GM18951 (cell line): ENCODE data around the gene GRAMD2B.
"Not testable (repeated sequence)": the region's sequence is repeated elsewhere in the genome, so short reads cannot be mapped to it uniquely, and the experiment has no call there.

Experiments used
- POLR2A ChIP-seq: IDR thresholded peaks from 4 replicates; pipeline ENCODE4 v1.6.1; 2011; ENCODE audit warnings: mild to moderate bottlenecking; ENCODE audit not compliant: insufficient read length, insufficient read depth; ENCODE audit errors: extremely low read depth
- in situ Hi-C: fragments of 300-500 bp; cut with MboI; formaldehyde crosslinking; loops from one replicate; pipeline ENCODE4 v1.12.0; 2022; ENCODE audit warnings: low sequenced_read_pairs, mixed read lengths, inconsistent platforms; ENCODE audit not compliant: unreplicated experiment

The GRAMD2B gene

GRCh38 chr5:126419102-126419501, 4.1 kb upstream of the GRAMD2B start:
- in situ Hi-C loops, result no loop called here
- no peak for TF ChIP-seq POLR2A

GRCh38 chr5:126428421-126428820, 5.2 kb downstream of the GRAMD2B start:
- in situ Hi-C loops, result no loop called here
- TF ChIP-seq POLR2A, result no peak

- in situ Hi-C loops, result no loop called here
- TF ChIP-seq POLR2A, result no peak
These were observed 7.4 kb downstream of the GRAMD2B start for GRCh38 chr5:126430631-126431030.

- TF ChIP-seq POLR2A, result no peak
- in situ Hi-C loops, result no loop called here
These were observed 10.5 kb downstream of the GRAMD2B start for GRCh38 chr5:126433701-126434100.

- no peak for TF ChIP-seq POLR2A
- in situ Hi-C loops, result no loop called here
These were observed 12.1 kb downstream of the GRAMD2B start for GRCh38 chr5:126435261-126435660.

GRCh38 chr5:126435714-126436113, 12.5 kb downstream of the GRAMD2B start:
- TF ChIP-seq POLR2A, result no peak
- in situ Hi-C loops, result no loop called here

- TF ChIP-seq POLR2A, result no peak
- in situ Hi-C loops, result no loop called here
These were observed 14.5 kb downstream of the GRAMD2B start for GRCh38 chr5:126437721-126438120.

GRCh38 chr5:126438267-126438666, 15.1 kb downstream of the GRAMD2B start:
- in situ Hi-C loops, result no loop called here
- no peak for TF ChIP-seq POLR2A

- in situ Hi-C loops, result no loop called here
- TF ChIP-seq POLR2A, result no peak
These were observed 15.7 kb downstream of the GRAMD2B start for GRCh38 chr5:126438868-126439267.

GRCh38 chr5:126439724-126440123, 16.5 kb downstream of the GRAMD2B start:
- in situ Hi-C loops, result not testable (repeated sequence)

GRCh38 chr5:126441230-126441629, 18.0 kb downstream of the GRAMD2B start:
- in situ Hi-C loops, result no loop called here
- no peak for TF ChIP-seq POLR2A

- in situ Hi-C loops, result no loop called here
- no peak for TF ChIP-seq POLR2A
These were observed 20.2 kb downstream of the GRAMD2B start for GRCh38 chr5:126443374-126443851.

- in situ Hi-C loops, result no loop called here
- no peak for TF ChIP-seq POLR2A
These were observed 20.9 kb downstream of the GRAMD2B start for GRCh38 chr5:126444137-126444536.

GRCh38 chr5:126445502-126446174, 22.4 kb downstream of the GRAMD2B start:
- in situ Hi-C loops, result no loop called here
- no peak for TF ChIP-seq POLR2A
